GM12801 (cell line): ENCODE results near the gene TMEM266.

Source experiments
- TF ChIP-seq, protein P1 (sequence below): IDR thresholded peaks from one replicate; pipeline ENCODE4 v1.5.1; 2011; ENCODE audit warnings: control low read depth; ENCODE audit not compliant: insufficient read length; ENCODE audit errors: extremely low read depth

TMEM266 gene

DNA sequence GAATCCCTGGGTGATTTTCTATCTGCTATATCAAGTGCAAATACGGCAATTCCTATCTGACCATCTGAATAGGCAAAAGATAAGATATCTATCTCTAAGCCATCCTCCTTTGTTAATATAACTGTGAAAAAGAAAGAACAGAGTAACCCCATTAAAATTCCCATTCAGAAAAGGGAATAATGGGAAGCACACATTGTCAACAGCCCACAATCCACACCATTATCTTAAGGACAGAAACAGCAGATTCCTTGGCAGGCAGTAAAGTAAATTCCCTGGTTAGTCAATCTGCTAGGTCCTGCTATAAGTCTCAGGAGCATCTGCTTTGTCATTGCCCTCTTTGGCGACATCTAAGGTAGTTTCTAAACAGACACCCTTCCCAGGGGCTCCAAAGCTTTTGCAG is 25.7 kb upstream of the TMEM266 start:
- TF ChIP-seq, protein P1, sequence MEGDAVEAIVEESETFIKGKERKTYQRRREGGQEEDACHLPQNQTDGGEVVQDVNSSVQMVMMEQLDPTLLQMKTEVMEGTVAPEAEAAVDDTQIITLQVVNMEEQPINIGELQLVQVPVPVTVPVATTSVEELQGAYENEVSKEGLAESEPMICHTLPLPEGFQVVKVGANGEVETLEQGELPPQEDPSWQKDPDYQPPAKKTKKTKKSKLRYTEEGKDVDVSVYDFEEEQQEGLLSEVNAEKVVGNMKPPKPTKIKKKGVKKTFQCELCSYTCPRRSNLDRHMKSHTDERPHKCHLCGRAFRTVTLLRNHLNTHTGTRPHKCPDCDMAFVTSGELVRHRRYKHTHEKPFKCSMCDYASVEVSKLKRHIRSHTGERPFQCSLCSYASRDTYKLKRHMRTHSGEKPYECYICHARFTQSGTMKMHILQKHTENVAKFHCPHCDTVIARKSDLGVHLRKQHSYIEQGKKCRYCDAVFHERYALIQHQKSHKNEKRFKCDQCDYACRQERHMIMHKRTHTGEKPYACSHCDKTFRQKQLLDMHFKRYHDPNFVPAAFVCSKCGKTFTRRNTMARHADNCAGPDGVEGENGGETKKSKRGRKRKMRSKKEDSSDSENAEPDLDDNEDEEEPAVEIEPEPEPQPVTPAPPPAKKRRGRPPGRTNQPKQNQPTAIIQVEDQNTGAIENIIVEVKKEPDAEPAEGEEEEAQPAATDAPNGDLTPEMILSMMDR, result no peak

DNA sequence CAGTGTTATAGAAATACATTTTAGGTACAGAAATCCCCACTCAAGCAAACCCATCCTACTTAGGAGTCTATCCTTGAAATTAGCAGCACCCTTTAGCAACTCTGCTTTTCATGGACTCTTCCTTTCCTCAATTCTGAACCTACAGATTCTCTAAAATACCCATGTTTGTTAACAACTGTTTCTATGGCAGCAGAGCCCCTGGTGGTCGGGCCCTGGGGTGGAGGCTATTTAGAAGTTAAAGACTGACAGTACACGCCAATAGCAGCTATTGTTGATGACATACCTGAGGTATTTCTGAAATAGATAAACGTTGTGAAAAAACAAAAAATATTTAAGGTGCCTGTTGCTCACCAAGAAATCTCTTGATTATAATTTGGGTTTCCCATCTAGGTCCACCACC is 24.2 kb upstream of the TMEM266 start:
- TF ChIP-seq, protein P1, result no peak

DNA sequence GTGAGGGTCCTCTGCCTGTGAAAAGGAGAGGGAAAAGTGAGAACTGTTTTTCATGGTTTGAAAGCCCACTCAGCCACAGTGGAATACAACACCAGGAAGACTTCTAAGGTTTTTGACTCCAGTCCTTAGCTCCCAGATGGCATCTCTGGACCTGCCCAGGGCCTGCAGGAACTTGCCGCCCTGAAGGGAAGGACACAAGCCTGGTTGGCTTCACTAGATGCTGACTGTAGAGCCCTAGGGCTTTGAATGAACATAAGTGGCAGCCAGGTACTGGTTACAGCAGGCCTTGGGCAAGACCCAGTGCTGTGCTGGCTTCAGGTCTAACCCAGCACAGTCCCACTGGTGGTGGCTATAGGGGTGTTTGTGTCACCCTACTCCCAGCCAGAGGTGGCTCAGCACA is 21.3 kb upstream of the TMEM266 start:
- TF ChIP-seq, protein P1, result no peak

DNA sequence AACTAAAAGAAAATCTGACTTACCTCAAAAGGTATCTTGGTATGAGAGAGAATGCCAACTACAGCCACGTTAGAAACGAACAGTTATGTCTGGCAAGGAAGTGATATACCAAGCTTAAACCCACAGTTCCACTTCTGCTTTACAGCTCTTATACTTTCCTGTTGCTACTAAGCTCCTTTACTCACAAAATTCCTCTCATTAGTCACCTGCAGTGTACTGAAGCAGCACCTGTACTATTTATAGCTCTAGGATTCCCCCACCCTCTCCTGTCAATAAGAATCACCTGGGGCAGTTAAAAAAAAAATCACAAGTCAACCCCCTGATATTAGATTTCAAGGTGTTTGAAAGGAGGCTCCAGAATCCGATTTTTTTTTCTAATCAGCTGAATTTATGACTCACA is 2.9 kb upstream of the TMEM266 start:
- TF ChIP-seq, protein P1, result no peak

DNA sequence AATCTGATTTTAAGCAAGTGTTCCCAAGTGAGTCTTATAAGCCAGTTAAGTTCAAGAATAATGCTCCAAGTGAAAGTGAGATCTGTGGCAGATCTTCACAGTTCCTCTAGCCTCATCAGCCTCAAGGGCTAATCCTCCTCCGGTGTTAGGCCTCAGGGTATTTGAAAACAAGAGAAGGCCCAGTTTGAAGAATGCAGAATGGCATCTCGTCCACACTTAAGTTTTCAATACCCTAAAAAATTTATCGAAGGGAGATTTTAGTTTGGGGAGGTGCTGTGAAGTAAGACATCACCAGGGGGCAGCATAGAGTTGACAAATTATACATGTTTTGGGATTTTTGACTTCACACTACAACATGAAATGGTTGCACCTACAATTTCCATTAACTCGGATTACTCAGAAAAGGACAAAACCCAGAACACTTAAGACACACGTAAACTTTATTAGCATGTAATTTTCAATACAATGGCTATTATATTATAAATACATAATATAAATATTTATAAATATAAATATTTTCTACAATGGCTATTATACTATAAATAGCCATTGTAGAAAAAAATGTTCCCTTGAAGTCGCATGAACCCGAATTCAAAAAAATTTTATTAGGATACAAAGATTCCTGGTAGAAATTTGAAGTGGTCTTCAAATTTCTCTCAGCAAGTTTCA is 2.3 kb upstream of the TMEM266 start:
- TF ChIP-seq, protein P1, result no peak

DNA sequence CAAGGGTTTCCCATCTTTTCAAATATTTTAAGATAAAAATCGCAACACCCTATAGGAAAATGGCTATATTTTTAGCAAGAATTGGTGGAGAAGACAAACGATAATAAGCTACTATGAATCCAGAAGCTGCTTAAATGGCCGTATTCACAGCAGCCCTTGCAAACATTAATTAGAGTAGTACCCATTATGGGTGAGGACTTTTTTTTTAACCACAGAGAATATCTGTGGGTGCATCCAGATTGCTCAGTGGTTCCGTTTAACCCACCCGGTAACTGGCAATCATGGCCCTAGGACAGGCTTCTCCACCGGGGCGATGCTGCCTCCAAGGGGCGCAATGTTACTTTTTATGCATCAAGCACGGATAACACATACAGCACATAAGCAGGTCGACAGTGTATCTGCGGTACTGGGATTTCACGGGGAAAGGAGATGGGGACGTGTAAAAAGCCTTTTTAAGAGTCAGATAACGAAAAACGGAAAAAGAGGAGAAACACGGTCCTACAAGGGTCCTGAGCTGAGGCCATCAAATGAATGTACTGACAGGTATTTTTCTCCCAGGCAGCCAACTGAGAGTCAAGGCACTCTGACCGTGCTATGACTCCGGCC is 968 bp upstream of the TMEM266 start:
- TF ChIP-seq, protein P1, result no peak

DNA sequence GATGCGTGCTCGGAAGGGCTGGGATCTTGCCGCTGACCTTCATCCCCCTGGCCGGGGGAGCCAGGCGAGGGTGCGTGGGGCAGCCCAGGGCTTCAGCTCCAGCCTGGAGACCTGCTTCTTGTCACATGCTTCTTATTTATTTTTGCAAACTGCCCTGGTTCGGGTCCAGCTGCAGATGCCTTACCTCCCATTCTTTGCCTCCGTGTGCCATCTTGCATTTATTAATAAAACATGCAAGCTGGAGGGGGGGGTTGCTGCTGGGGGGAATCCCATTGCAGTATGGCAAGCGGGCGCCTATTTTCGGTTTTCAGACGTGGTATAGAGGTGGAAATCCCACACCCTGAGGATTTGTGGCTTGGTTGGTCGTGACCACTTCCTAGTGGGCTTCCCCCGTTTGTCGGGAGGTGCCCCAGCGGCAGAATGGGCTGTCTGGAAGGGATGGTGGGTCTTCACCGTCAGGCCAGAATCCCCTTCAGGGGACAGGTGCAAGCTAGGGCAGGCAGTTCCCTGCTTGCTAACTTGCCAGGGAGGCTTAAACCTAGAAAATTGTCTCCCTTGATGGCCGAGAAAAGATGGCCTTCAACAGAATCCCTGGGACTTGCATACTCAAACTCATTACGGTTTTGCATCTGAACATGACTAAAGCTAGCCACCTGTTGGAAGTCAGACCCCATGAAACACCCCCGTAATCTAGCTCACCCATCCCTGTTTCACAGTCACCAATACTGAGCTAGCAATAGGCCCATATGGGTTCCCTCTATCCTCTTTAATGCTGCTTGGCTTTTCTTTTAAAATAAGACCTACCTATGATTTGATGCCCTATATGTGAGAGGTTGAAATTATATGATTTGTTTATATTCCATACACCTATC is 569 bp downstream of the TMEM266 start:
- TF ChIP-seq, protein P1, result no peak
